SIG-M5 (cell line): Measurements from ENCODE around the gene ST6GALNAC3.
"Not testable (repeated sequence)": the region's sequence is repeated elsewhere in the genome, so short reads cannot be mapped to it uniquely, and the experiment has no call there.

Experiments used
- DNase-seq: peaks from one replicate; lab custom pipeline; 2025; lab: John Stamatoyannopoulos, UW

Gene ST6GALNAC3

GRCh38 chr1:76074321-76075187, at the start of gene ST6GALNAC3:
TSS of gene ST6GALNAC3 (plus strand) at chr1:76074746.
- DNase-seq = no peak

GRCh38 chr1:76027341-76027740, 47.2 kb upstream of the ST6GALNAC3 start:
- no peak for DNase-seq

- DNase-seq = no peak
Observed at GRCh38 chr1:76029331-76029730, 45.2 kb upstream of the ST6GALNAC3 start.

GRCh38 chr1:76031496-76031895, 43.0 kb upstream of the ST6GALNAC3 start:
- DNase-seq = no peak

GRCh38 chr1:76033800-76034475, 40.6 kb upstream of the ST6GALNAC3 start:
- no peak for DNase-seq

GRCh38 chr1:76035053-76035452, 39.5 kb upstream of the ST6GALNAC3 start:
- DNase-seq = no peak

GRCh38 chr1:76037324-76037723, 37.2 kb upstream of the ST6GALNAC3 start:
- no peak for DNase-seq

GRCh38 chr1:76038287-76039004, 36.1 kb upstream of the ST6GALNAC3 start:
- no peak for DNase-seq

- no peak for DNase-seq
Observed at GRCh38 chr1:76046149-76046548, 28.4 kb upstream of the ST6GALNAC3 start.

GRCh38 chr1:76048219-76048618, 26.3 kb upstream of the ST6GALNAC3 start:
- DNase-seq = no peak

GRCh38 chr1:76048926-76049325, 25.6 kb upstream of the ST6GALNAC3 start:
- no peak for DNase-seq

- DNase-seq = no peak
Observed at GRCh38 chr1:76049498-76049897, 25.0 kb upstream of the ST6GALNAC3 start.

GRCh38 chr1:76050073-76050472, 24.5 kb upstream of the ST6GALNAC3 start:
- not testable (repeated sequence) for DNase-seq

- no peak for DNase-seq
Observed at GRCh38 chr1:76053021-76053420, 21.5 kb upstream of the ST6GALNAC3 start.

GRCh38 chr1:76054359-76054758, 20.2 kb upstream of the ST6GALNAC3 start:
- DNase-seq = no peak

GRCh38 chr1:76055987-76056386, 18.6 kb upstream of the ST6GALNAC3 start:
- DNase-seq = no peak

GRCh38 chr1:76059451-76059850, 15.1 kb upstream of the ST6GALNAC3 start:
- no peak for DNase-seq

GRCh38 chr1:76065270-76065669, 9.3 kb upstream of the ST6GALNAC3 start:
- DNase-seq = no peak

- no peak for DNase-seq
Observed at GRCh38 chr1:76066394-76066793, 8.2 kb upstream of the ST6GALNAC3 start.

GRCh38 chr1:76068542-76068941, 6.0 kb upstream of the ST6GALNAC3 start:
- no peak for DNase-seq

- no peak for DNase-seq
Observed at GRCh38 chr1:76068953-76069561, 5.5 kb upstream of the ST6GALNAC3 start.

- DNase-seq = no peak
Observed at GRCh38 chr1:76070538-76070937, 4.0 kb upstream of the ST6GALNAC3 start.
